ENCODE results near the gene ANAPC2.

ANAPC2 gene

DNA sequence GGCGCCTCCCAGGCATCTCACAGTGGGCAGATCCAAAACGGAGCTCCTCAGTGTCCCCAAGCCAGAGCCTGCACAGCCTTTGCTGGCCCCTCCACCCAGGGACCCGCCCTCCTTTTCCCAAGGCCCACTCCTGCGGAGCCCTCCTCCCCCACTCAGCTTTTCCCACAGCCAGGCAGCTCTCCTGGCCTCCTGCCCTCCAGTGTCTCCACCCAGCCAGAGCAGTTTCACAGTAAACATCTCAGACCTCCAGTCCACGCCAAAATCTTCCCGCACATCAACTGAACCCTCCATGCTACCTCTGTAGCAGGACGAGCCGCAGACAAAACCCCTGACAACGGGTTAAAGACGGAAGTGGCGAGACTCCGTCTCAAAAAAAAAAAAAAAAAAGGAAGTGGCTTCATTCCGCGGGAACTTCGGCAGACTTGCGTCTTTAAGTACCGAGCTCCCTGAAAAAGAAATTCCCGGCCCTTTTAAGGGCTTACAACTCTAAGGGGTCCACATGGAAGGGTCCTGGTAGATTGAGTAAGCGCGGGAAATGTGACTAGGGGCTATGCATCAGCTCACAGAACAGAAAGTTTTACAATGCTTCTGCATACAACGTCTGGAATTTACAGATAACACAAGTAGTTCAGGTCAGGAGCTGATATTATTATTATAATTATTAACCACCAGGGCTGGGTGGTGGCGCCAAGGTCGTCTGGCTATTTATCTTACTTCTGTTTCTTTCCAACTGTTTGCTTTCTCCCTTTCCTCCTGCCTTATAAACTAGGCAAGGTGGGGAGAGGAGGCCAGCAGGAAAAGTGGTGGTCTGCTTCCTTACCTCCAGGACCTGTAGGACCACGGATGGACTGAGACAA, 60.8 kb downstream of the ANAPC2 start:
- peak; percentile 33 for DNase-seq (ENCODE audit: low spot score)

DNA sequence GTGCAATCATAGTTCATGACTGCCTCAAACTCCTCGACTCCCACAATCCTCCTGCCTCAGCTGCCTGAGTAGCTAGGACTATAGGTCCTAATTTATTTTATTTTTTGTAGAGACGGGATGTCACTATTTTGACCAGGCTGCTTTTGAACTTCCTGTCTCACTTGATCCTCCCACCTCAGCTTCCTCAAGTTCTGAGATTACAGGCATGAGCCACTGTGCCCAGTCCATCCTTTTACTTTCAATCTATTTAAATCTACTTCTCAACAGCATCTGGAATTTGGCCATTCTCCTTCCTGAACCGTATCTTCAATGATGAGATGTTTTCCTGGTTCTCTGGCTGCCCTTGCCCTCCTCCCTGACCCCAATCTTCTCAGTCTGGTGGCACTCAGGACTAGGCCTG, 61.6 kb downstream of the ANAPC2 start:
- DNase-seq (ENCODE audit: low spot score): no peak

All from CD4-positive, alpha-beta T cell treated with Interleukin-15 for 4 hours (primary cell).